GM10266 (cell line): ENCODE data around the gene FCSK.
A peak's percentile ranks its signal among the peaks of the same experiment; 100 is the strongest.

Experiments used
- DNase-seq: peaks from one replicate; pipeline ENCODE4 v3.0.0; 2012; ENCODE audit errors: extremely low spot score
- CTCF ChIP-seq: IDR thresholded peaks from 2 replicates; pipeline ENCODE4 v1.5.1; 2012; ENCODE audit warnings: mild to moderate bottlenecking, low read depth; ENCODE audit not compliant: control insufficient read depth, insufficient read depth; ENCODE audit errors: missing control alignments

The FCSK gene

GRCh38 chr16:70453117-70453891, 1.1 kb upstream of the FCSK start:
- no peak for DNase-seq
- no peak for TF ChIP-seq CTCF

GRCh38 chr16:70453892-70454221, 538 bp upstream of the FCSK start:
- no peak for TF ChIP-seq CTCF
- DNase-seq, result no peak

GRCh38 chr16:70455910-70456309, 1.5 kb downstream of the FCSK start:
- no peak for DNase-seq
- peak; percentile 10 for TF ChIP-seq CTCF

GRCh38 chr16:70457446-70458166, 3.2 kb downstream of the FCSK start:
- DNase-seq, result no peak
- TF ChIP-seq CTCF, result no peak

GRCh38 chr16:70460737-70461261, 6.4 kb downstream of the FCSK start:
- no peak for DNase-seq
- TF ChIP-seq CTCF, result no peak

GRCh38 chr16:70463235-70463634, 8.8 kb downstream of the FCSK start:
- no peak for TF ChIP-seq CTCF
- DNase-seq, result no peak
